ELR (cell line): ENCODE measurements around the gene CATSPER3.

Experiments used
- DNase-seq: peaks from one replicate; pipeline ENCODE4 v3.0.0-alpha.2; 2015; ENCODE audit warnings: low read depth

CATSPER3 gene

GRCh38 chr5:135041145-135041587 is 73.5 kb downstream of the CATSPER3 start:
- no peak for DNase-seq

DNA sequence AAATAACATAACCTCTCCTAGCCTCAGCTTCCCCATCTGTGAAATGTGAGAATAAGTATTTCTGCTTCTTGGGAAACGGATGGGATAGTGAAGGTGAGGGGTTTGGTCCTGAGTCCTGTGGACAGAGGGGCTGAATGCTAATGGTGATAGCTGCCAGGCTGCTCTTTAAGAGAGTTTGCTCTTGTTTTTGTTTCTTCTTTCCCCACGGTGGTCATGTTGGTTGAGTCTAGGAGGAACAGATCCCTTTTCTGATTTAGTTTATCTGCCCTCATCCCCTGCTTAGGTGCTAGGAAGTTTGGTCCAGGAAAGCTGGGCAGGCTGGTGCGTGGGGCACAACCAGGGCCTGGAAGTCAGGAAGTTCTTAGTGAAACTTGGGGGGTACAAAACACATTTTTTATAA is 74.0 kb downstream of the CATSPER3 start:
- DNase-seq: no peak

- no peak for DNase-seq
Measured at GRCh38 chr5:135042595-135042994, 74.9 kb downstream of the CATSPER3 start.

DNA sequence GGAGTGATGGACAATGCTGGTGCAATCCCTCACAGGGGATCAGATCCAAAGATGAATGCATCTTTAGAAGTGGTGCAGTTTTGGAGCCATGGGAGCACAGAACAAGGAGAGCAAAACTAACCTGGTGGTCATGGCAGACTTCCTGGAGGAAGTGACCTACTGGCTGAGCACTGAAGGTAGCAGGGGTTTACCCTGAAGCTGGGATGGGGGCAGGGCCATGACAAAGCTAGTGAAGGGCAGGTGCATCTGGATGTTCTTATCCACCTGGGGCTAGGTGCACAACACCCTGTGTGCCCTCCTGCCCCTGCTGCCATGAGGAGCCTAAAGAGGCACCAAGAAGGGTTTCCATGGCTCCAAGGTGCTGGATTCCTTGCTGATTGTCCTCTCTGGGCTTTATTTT is 77.8 kb downstream of the CATSPER3 start:
- no peak for DNase-seq

DNA sequence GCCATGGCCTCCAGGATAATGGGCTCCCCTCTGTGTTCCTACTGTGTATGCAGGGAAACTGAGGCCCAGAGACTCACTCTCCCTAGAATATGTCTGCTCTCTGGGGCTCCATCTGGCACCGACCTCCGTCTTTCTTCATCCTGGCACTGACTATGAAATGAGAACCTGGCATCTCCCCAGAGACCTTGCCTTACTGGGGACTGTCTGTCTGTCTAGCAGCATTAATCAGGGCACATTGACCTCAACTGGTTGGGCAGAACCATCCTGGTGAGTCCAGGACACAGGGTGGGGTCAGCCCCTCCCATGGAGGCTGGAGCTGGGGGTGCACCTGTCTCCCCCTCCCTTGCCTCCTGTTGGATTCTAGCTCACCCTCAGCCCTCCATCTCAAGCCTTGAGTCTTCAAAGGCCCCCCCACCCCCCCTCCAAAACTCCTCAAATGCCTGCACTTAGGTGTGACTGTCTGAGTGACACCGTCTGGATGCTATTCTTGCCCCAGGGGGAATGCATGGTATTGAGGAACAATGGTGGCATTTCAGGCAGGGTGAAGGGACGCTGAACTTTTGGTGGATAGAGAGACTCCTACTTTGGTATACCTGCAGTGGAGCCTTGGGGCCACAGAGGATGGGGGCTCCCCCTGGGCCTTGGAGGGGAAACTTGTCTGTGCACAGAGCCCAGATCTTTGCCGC is 79.1 kb downstream of the CATSPER3 start:
- DNase-seq: no peak

DNA sequence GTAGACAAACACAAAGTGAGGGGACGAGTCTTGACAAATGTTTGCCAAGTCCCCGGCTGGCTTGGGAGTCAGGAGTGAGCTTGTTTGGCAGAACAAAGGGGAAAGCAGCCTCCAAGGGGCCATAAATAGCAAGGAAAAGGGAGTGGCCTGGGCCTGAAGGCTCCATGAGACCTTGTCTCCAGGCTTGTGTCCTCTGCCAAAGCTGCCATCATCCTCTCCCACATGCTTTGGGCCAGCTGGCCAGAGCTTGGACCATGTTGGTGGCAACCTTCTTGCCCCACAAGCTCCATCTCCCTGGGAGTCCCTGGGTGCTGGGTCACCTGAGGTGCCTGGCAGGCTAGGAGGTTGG is 79.6 kb downstream of the CATSPER3 start:
- no peak for DNase-seq

DNA sequence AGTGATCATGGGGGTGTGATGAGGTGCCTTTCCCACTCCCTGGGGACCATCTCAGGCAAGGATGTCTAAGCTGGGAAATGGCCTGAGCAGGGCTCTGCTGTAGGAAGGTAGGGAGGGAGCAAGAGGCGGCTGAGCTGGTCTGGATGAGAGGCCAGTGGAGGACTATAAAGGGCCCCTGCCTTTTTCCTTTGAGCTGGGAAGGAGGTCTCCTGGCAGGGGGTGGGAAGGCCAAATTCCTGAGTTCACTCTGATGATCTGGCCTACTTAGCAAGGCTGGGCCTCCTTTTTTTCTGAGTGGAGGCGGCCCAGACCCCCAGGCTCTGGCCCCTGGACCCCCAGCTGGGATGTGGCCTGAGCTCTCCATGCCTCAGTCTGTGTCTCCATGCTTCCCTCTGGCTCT is 80.6 kb downstream of the CATSPER3 start:
- DNase-seq: no peak

- no peak for DNase-seq
Measured at GRCh38 chr5:135048930-135049329, 81.2 kb downstream of the CATSPER3 start.

GRCh38 chr5:135050244-135050767 is 82.6 kb downstream of the CATSPER3 start:
- DNase-seq: no peak

- DNase-seq: no peak
Measured at GRCh38 chr5:135051399-135051798, 83.7 kb downstream of the CATSPER3 start.

DNA sequence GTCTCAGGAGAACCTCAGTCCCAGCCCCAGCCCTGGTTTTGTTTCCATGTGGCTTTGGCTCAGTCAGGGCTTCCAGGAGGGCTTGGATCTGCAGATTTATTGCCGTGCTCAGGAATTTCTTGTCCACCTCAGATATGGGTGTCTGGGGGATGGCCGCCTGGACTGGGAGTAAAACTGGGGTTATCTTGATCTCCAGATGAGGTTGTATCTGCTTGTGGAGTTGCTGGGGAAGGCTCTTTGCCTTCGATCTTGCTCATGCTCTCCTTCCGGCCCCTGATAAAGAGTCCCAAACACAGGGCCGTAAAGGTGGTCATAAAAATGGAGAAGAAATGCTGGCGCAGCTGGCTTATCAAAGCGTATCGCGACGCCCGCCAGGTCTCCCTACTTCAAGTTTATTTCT is 84.2 kb downstream of the CATSPER3 start:
- DNase-seq: no peak

DNA sequence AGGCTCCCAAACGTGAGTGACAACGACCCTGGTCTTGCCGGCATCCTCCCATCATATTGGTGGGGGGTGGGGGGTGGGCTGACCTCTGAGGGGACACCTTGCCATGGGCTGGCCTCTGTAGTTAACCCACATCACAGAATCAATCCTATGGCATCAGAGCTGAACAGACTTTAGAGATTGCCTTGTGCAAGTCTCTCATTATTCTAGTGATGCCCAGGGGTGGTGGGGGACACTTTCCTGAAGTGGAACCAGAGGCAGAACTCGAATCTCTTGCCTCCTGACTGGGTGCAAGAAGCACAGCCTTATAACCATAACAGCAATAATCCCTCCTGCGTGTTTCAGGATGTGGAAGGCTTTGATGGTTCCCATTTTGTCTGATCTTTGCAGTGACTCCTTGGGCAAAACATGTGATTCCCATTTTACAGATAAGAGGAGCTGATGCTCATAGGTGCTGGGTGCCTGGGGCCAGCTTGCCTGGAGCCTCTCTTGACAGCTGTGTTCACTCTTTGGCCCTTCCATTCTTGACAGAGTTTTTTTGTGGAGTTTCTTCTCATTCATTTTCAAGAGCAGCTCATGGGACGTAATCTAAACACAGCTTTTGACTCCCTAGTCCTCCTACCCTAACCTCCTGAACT is 84.9 kb downstream of the CATSPER3 start:
- no peak for DNase-seq

DNA sequence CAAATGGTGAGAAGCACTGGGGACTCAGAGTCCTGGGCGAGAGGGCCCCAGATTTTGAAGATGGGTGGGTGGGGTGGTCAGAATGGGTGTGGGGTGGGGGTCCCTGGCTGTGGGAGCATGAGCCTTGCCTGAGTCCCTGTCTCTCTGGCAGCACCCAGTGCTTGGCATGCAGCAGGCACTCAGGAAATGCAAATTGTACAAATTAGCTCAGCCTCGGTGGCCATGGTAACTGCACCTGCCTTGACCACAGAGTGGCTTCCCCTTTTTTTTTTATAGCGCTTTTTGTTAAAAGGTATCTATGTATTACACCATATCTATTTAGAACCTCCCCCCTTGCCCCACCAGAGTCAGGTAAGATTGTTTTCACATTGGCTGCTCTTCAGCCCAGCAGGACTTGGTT is 85.6 kb downstream of the CATSPER3 start:
- no peak for DNase-seq

- DNase-seq: no peak
Measured at GRCh38 chr5:135053989-135054388, 86.3 kb downstream of the CATSPER3 start.

- no peak for DNase-seq
Measured at GRCh38 chr5:135054546-135054945, 86.8 kb downstream of the CATSPER3 start.

- no peak for DNase-seq
Measured at GRCh38 chr5:135055396-135055795, 87.7 kb downstream of the CATSPER3 start.

DNA sequence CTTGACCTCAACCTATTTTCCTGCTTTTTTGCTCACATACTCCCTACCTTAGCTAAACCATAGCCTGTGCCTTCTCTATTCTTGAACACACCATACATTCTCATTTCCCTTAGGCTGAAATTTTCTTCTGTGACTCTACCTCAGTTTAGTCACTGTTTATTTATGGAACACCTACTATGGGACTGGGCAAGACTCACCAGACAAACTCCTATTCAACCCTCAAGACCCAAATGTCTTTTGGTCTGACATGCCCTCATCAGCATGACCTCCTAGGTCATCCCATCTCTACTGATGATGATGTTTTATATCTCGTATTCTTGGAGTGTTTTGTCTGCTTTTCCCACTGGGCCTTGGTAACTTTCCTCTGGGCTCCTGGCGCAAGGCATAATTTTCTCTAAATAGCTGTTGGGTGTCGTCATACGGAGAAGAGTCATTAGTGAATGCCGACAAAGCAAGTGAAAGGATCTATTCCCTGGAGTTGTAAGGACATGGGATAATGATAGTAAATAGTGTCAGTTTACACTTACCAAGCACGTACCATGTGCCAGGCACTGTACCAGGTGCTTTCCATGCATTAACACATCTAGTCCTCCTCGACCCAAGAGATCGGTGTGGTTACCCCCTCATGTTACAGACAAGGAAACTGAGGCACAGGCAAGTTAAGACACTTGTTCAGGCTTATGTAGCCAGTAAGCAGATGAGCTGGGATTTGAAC is 88.8 kb downstream of the CATSPER3 start:
- no peak for DNase-seq

GRCh38 chr5:135057233-135057632 is 89.5 kb downstream of the CATSPER3 start:
- DNase-seq: no peak

DNA sequence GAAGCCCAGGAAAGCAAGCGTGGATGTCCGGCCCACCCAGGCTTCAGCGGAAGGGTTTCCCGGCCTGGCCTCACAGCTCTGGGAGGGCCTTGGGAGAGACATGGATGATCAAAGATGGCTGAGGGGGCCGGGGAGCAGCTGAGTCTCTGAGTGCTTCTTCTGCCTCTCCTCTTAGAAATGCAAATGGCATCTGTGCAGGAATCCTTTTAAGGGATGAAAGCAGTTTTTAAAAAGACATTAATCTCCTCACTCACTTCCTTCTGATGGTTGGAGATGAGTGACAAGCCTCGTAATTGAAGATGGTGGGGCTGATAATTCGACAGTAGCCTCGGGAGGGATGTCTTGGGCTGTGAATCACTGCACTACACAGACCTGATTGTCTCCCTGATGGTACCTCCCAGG is 90.6 kb downstream of the CATSPER3 start:
- no peak for DNase-seq

DNA sequence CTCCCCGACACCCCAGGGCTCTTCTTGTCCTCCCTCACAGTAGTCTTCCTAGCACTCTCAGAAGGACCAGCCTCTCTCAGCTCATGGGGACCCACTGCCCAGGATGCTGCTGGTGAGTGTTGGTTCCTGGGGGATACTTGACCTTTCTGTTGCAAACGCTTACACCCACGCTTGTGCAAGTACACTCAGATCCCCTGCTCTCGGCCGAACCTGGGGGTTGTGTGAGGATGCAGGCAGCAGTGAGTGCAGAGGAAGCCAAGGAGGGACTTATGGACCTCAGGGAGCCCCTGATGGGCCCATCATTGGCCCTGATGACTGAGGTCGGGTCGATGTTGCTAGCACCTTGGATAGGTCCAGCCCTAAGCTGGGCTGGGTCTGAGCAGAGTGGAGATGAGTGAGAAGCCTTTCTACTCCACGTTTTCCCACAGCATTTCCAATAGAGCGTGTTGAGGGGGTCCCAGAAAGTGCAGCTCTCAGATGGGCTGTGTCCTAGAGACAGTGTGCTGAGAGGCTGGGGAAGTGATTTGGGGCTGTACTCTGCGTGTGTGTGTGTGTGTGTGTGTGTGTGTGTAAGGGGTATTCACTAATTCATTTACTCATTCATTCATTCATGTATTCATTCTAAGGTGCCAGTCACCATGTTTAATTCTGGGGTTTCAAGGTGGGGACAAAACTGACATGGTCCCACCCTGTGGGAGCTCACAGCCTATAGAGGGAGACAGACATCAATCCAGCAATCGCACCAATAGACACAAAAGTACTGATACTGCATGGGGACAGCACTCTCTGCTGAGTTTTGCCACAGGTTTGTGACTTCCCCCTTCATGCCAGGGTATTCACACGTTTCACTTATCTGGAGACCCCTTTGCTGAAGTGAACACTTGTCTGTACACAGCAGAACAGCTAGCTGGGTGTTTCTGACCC is 91.6 kb downstream of the CATSPER3 start:
- DNase-seq: no peak

- no peak for DNase-seq
Measured at GRCh38 chr5:135060021-135060420, 92.3 kb downstream of the CATSPER3 start.

- no peak for DNase-seq
Measured at GRCh38 chr5:135061001-135061400, 93.3 kb downstream of the CATSPER3 start.
